Panc1 (cell line): ENCODE measurements around the gene SLC12A4.
"Not testable (repeated sequence)": the region's sequence is repeated elsewhere in the genome, so short reads cannot be mapped to it uniquely, and the experiment has no call there.

Experiments used
- CTCF ChIP-seq: fragments of 450-650 bp; IDR thresholded peaks from 2 replicates; pipeline ENCODE4 v1.5.1; 2017; ENCODE audit warnings: mild to moderate bottlenecking
- POLR2AphosphoS5 ChIP-seq: IDR thresholded peaks from 2 replicates; pipeline ENCODE4 v1.6.1; 2012; ENCODE audit warnings: mild to moderate bottlenecking, low read depth, low read length, moderate library complexity
- SIN3A ChIP-seq: IDR thresholded peaks from 2 replicates; pipeline ENCODE4 v1.6.1; 2012; ENCODE audit warnings: low read depth, mild to moderate bottlenecking, low read length, moderate library complexity, borderline replicate concordance; ENCODE audit not compliant: insufficient read depth
- TCF7L2 ChIP-seq: IDR thresholded peaks from 2 replicates; pipeline ENCODE4 v1.6.1; 2011; ENCODE audit warnings: mild to moderate bottlenecking, low read depth, low read length, inconsistent platforms

DNA sequence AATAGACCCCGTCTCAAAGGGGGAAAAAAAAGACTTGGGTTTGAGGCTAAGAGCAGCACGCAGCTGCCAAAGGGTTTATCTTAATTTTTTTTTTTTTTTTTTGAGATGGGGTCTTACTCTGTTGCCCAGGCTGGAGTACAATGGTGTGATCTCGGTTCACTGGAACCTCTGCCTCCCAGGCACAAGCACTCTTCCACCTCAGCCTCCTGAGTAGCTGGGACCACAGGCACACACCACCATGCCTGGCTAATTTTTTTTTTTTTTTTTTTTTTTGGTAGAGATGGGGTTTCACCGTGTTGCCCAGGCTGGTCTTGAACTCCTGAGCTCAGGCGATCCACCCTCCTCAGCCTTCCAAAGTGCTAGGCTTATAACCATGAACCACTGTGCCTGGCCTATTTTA lies 30.7 kb downstream of the SLC12A4 start:
- TF ChIP-seq CTCF, POLR2AphosphoS5, SIN3A, TCF7L2: not testable (repeated sequence)
